Measurements from ENCODE around the gene USP25.

Gene USP25, protein sequence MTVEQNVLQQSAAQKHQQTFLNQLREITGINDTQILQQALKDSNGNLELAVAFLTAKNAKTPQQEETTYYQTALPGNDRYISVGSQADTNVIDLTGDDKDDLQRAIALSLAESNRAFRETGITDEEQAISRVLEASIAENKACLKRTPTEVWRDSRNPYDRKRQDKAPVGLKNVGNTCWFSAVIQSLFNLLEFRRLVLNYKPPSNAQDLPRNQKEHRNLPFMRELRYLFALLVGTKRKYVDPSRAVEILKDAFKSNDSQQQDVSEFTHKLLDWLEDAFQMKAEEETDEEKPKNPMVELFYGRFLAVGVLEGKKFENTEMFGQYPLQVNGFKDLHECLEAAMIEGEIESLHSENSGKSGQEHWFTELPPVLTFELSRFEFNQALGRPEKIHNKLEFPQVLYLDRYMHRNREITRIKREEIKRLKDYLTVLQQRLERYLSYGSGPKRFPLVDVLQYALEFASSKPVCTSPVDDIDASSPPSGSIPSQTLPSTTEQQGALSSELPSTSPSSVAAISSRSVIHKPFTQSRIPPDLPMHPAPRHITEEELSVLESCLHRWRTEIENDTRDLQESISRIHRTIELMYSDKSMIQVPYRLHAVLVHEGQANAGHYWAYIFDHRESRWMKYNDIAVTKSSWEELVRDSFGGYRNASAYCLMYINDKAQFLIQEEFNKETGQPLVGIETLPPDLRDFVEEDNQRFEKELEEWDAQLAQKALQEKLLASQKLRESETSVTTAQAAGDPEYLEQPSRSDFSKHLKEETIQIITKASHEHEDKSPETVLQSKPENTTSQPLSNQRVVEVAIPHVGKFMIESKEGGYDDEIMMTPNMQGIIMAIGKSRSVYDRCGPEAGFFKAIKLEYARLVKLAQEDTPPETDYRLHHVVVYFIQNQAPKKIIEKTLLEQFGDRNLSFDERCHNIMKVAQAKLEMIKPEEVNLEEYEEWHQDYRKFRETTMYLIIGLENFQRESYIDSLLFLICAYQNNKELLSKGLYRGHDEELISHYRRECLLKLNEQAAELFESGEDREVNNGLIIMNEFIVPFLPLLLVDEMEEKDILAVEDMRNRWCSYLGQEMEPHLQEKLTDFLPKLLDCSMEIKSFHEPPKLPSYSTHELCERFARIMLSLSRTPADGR

DNA sequence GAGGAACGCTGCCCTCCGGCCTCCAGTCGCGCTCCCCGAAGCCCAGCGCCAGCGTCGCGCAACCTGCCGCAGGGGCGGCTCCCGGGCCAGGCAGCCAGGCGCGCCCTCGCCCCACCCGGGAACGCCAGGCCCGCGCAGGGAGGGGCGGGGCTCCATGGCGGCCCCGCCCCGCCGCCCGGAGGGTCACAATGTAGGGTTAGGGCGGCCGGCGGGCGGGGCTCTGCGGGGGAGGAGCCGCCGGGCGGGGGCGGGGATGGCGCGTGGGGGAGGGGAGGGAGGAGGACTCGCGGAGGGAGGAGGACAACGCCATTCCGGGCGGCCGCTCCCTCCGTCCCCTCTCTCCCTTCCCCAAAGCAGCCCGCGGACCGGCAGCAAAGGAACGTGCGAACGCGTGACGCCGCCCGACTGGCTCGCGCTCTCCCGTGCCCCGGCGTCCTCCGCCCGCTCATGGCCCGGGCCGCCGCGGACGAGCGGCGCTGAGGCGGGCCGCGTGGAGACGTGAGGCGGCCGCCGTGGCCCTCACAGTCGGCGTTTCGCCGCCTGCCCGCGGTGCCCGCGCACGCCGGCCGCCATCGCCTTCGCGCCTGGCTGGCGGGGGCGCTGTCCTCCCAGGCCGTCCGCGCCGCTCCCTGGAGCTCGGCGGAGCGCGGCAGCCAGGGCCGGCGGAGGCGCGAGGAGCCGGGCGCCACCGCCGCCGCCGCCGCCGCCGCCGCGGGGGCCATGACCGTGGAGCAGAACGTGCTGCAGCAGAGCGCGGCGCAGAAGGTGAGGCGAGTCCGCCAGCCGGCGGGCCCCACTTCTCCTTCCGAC is at the start of gene USP25:
TSS of gene USP25 (plus strand) at position 309 of the 810 bp plus-strand sequence. CDS start at position 721, 412 bp downstream.
- peak; percentile 92 for DNase-seq (ENCODE audit: low spot score)

DNA sequence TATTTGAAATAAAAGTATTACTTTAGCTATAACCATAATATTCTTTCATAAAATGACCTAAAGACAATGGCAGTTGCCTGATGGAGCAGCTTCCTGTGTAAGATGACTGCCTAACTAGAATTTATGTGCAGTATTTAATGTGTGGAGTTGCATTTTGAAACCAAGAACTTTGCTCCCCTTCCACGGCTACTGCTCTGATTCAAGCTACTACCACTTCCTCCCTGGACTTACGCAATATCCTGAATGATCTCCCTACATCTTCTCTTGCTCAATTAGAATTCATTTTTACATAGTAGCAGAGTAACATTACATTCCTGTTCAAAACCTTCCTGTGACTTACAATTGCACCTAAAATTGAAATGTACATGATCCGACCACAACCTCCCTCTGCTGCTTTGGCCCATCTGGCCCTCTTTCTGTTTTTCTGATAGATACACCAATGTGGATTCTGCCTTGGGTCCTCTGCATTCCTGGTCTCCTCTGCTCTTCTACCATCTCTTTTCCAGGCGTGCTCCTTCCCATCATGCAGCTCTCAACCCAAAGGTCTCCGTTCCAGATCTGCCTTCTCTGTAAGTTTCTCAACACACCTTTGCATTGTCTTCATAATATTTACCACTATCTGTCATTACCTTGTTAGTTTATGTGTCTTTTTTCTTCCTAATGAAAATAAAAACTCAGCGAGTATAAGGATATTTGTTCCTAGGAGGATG is 47.4 kb upstream of the USP25 start:
- DNase-seq (ENCODE audit: low spot score) = no peak

DNA sequence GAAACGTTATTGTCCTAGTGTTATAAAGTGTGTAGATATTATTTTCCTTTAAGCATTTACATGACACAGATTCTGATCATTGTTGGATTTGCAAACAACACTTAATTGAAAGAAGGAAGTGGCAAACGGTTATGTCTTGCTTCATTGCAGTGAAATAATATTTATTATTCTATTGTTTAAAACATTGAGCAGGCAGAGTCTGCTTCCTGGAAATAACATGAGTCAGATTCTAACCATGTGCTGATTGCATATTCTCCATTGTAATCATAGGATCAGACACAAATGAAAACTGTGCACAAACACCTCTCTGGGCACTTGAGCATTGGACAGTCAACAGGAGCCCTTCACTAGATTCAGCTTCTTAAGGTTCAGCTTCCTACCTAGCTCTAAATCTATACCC is 46.8 kb upstream of the USP25 start:
- DNase-seq (ENCODE audit: low spot score) = no peak

DNA sequence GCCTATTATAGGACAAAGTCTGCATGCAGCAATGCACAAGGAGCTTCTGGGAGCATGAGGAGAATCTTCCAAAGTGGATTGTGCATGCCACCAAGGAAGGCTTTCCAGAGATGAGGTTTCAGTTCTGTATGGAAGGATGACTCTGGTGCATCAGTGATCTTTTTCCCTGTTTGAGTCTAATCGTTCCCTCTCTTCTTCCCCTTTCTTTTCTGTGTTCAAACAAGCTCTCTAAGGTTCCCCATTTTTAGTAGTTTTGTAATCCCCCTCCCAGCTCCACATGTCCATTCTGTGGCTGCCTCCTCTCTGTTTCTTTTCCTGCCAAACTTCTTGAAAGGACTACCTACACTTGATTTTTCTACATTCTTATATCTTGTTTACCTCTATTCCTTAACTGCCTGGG is 43.3 kb upstream of the USP25 start:
- no peak for DNase-seq (ENCODE audit: low spot score)

DNA sequence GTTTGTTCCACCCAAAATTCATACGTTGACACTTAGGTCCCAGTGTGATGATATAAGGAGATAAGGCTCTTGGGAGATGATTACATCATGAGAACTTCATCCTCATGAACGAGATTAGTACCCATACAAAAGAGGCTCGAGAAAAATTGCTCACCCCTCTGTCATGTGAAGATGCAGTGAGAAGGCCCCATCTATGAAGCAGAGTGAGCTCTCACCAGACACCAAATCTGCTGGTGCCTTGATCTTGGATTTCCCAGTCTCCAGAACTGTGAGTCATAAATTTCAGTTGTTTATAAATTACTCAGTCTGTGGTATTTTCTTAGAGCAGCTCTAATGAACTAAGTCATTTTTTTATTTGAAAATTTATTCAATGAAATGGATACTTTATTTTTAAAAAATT is 42.6 kb upstream of the USP25 start:
- DNase-seq (ENCODE audit: low spot score) = no peak

DNA sequence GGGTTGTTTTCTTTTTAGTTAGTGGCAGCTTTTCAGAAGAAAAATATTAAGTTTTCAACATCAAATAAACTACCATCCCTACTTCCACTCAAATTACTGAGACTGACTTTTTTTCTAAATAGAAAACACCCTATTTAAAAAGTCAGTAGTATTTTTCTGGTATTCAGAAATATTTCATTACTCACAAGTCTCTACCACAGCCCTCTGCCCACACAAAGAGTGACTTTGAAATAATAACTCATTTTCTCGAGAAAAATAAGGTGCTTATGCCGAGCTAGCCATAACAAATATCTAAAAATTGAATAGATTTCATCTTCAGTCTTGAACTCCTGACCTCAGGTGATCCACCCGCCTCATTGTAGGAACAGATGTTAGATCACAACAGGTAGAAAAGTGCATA is 41.8 kb upstream of the USP25 start:
- no peak for DNase-seq (ENCODE audit: low spot score)

DNA sequence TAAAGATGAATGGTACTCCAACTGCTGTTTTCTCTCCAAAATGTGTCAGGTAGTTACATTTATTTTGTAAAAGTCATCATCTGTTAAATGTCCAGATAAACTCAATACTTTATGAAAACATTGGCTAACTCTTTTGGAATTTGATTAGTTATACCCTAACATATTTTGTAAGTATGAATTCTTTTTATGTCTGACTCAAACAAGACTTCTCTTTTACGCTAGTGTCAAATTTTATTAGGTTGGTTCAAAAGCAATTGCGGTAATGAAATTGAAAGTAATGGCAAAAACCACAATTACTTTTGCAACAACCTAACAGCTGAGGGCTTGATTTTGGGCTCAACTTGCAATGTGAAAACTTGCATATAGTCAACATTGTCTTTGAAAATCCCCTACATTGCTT is 41.0 kb upstream of the USP25 start:
- DNase-seq (ENCODE audit: low spot score) = no peak

DNA sequence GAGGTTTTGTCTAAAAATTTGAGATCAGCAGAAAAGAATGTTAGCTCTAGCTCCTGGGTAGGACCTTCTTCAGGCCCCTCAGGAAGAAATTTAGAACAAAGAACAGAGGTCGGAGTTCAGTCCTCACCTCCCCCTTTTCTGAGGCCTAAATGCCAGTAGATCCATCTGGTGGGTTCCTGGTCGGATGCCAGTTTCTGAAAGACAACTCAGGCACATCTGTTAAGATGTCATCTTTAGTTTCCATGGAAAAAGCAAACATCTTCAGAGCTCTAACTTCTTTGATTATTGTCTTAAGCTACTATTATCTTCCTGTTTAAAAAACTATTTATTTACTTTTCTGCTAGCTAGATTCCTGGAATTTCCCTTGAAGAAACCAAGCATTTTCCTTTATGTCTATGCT is 37.1 kb upstream of the USP25 start:
- no peak for DNase-seq (ENCODE audit: low spot score)

DNA sequence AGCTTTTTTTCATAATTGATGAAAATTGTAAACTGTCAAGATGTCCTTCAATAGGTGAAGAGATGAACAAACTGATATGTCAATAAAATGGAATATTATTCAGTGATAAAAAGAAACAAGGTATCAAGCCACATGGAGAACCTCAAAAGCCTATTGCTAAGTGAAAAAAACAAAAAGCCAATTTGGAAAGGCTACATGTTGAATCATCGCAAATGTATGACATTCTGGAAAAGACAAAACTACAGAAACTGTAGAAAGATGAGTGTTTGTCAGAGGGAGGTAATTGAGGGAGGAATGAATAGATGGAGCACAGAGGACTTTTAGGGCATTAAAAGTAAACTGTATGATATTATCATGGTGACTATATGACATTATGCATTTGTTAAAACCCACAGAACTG is 34.5 kb upstream of the USP25 start:
- no peak for DNase-seq (ENCODE audit: low spot score)

DNA sequence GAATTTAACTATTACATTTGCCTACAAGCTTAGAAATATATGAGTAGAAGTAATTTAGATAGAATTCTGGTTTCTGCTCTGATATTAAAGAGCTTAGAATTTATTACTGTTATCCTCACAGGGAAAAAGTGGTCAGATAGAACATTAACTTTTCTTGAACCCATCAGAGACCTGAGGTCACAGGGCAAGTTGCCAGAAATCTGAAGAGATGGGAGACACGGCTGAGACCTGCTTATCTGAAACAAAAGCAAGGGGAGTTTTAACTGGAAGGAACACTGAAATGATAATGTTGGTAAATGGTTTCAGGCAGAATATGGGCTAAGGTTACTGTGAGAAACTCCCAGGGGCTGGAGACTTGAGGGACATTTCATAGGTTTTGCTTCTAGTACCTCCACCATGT is 28.0 kb upstream of the USP25 start:
- no peak for DNase-seq (ENCODE audit: low spot score)

DNA sequence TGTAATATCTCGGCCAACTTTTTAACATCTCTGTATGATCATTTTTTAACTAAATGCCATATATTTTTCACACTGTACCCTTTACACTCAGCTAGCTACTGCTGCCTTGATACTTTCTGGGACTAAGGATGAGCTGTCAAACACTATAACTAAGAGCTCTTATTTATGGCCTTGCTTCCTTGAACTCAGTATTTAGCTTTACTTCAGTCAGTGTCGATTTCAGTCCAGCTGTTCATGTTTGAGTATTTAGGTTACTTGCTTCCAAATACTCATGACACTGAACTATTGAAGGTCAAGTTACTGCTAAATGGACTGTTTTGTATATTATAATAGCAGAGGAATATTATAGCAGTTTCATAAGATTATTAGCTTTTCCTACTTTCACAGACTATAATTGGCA is 25.9 kb upstream of the USP25 start:
- DNase-seq (ENCODE audit: low spot score) = no peak

DNA sequence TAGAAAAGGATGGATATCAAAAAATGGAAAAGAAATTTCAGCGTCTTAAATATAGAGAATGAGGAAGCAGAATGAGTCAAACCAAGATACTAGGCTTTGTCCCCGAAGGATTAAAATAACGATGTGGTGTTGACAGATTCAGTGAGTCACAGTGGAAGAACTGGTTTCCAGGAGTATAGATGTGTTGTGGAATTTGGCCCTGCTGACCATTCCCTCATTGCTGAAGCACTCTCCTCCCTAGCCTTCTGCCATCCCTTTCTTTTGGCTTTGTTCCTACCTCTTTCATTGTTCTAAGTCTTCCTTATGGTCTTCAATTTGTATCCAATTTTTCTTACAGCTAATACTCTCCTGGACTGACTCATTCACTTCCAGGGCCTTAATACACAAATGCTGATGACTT is 23.1 kb upstream of the USP25 start:
- no peak for DNase-seq (ENCODE audit: low spot score)

DNA sequence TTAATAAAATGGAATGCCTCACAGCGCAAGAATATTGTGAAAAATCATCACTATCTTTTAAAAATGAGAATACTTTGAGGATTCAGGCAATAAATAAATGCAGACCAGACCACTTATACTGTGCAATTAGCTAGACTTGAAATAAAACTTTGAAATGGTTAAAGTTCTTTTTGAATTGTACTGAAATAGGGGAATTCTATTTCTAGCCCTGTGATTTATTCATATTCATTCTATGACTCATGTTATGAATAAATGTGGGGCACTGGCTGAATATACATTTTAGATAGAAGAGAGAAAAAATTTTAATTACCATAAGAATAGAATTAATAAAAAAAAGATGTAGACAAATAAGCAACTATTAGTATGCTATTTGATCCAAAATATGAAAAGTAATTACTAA is 16.4 kb upstream of the USP25 start:
- no peak for DNase-seq (ENCODE audit: low spot score)

DNA sequence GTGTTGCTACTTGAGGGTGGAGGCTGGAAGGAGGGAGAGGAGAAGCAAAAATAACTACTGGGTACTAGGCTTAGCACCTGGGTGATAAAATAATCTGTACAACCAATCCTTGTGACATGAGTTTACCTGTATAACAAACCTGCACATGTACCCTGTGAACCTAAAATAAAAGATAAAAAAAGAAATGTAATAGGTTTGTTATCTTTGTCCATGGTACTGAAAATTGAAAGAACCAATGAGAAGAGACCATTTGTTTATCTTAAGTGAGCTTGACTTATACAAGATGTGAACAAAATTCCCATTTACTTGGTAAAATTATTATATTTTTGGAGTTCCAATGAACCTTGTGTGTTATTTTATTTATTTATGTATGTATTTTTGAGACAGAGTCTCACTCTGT is 11.1 kb upstream of the USP25 start:
- no peak for DNase-seq (ENCODE audit: low spot score)

DNA sequence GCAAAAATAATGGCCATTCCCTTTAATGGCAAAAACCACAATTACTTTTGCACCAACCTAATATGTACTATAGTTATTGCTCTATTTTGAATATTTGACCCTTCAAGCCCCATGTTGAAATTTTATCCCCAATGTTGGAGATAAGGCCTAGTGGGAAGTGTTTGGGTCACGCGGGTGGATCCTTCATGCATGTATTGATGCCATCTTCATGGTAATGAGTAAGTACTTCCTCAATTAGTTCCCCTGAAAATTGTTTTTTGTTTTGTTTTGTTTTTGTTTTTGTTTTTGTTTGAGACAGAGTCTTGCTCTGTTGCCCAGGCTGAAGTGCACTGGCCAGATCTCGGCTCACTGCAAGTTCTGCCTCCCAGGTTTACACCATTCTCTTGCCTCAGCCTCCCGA is 9.8 kb upstream of the USP25 start:
- DNase-seq (ENCODE audit: low spot score) = no peak

DNA sequence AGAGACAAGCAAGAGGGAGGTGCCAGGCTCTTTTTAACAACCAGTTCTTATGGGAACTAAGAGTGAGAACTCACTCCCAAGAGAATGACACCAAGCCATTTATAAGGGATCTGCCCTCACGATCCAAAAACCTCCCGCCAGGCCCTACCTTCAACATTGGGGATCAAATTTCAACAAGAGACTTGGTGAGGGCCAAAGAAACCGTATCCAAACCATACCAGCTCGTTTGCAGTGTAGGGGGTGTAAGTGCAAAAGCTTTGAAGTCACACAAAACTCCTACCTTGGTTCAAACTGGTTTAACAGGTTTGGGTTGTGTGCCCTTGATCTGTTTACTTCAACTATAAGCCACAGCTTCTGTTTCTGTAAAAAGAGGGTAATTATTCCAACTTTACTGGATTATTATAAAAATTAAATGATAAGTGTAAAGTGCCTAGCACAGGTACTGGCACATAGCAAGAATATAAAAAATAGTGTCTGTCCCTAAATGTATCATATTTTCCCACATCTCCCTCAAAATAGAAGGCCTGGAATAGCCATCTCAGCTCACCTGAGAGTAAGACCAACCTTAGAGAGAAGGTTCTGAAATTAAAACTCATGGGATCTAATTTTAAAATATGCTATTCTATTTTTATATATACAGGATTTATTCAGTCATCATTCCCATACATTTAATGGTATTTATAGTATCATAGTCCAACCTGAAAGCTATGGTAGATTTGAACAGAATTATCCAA is 7.0 kb upstream of the USP25 start:
- no peak for DNase-seq (ENCODE audit: low spot score)

DNA sequence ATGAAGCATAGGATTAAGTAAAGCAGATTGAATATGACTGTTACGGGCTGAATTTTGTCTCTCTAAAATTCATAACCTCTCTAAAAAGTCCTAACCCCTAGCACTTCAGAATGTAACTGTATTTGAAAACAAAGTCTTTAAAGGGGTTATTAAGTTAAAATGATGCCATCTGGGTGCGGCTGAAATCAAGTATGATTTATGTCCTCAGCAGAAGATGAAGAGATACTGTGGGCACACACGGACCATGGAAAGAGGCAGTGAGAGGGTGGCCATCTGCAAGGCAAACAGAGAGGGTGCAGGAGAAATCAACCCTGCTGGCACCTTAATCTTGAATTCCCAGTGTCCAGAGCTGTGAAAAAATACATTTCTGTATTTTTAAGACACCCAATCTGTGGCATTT is 3.8 kb upstream of the USP25 start:
- DNase-seq (ENCODE audit: low spot score) = no peak

DNA sequence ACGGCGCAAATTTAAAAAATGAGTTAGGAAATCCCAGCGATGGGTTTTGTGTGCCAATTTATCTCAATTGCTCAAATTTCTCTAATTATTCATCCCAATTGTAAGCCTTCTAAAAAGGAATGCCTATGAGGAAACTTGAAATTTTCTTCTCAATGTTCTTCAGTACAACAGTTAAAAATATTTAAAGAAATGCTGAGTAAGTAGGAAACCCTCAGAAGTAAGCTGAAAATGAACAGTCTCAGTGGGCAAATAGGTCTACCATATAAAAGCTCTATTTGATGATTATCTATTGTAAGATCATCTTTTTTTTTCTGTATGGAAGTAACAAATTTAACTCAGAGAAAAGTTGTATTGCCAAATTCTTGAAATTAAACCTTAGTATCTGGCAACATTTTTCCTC is 1.7 kb upstream of the USP25 start:
- DNase-seq (ENCODE audit: low spot score) = no peak

DNA sequence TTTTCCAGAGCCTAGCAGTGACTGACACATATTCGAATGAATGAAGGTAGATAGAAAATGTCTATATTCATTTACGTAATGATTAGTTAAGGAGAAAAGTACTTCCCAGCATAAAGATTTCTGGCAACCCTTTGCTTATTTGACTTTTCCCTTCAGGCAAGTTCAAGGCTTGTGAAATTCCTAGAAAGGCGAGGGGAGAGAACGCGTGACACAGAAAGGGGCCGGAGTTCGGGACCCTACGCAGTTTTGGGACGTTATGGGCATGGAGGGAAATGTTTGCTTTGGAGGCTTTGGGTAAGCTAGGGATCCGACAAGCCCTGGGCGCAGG is 472 bp upstream of the USP25 start:
- no peak for DNase-seq (ENCODE audit: low spot score)

DNA sequence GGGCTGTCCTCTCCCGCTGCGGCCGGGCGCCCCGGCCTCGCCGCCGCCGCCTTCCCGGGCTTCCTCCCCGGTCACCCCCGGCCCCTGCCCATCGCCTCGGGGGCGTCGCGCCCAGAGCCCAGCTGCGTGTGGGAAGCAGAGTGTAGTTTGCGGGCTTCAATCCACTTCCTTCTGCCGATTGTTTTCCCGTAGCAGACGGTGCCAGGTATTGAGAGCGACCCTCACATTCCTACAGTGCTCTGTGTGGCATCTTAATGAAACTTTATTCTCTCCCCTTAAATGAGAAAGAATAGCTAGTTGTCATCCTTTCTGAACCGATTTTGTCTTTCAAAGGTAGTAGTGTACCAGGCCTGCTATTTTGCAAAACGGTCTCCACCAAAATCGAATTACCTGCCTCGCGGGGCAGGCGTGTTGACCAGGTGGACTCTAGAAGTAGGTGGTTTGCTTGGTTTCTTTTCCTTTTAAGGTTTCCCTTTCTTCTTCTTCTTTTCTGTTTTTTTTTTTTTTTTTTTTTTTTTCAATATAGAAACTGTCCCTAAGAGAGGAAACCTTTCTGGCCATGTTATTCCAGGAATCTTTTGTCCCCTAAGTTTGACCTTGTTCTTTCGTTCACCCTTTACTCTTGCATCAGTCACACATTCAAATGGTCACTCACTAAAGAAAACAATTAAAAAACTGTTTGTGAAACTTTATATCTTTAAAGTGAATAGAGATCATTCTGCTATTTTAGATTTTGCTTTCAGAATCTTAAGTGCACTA is 881 bp downstream of the USP25 start:
- no peak for DNase-seq (ENCODE audit: low spot score)

All from ecto neural progenitor cell (in vitro differentiated cells).